ENCODE data around the gene EIF5A. TPM values are rescaled to one million over a fixed set of nuclear protein-coding genes. Genes with fewer than 3 reads are reported as not detected.

The EIF5A gene
- polyA plus RNA-seq, 5 donors = 224 to 373 (median 229) TPM

DNA sequence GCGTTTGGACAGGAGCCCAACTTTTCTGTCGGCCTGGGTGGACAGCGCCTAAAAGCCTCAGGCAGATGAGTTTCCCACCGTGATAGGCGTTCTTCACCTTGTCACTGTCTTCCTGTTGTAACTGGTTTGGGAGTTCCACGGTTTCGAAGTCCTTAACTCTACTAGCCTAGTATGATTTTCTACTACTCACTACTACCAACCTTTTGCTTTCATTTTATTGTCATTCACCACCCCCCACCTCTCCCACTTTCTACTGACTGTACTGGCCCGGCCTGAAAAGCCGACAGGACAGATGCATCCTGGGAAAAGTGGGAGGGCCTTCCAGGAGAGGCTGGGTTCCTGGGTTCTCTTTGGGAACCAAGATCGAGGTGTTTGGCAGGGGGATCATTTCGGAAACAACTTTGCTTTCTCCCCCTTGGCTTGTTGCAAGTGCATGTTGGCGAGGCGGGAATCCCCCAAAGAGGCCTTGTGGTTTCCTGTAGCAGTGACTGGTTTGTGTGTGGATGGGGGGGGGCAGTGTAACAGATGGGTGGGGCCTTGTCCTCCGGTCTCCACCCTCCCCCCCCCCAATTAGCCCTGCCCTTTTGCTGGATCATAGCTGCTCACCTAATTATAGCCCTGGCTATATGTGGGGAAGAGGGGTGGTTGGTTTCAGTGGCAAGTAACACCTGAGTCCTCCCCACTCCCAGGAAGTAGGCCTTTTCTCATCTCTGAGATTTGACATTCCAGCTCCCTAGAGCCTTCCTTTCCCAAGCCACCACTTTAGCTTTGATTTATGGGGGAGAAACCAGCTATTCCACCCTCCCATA, 1.4 kb downstream of the EIF5A start:
- peak; percentile 56 to 63 for DNase-seq

- DNase-seq = no peak
These were observed 2.2 kb downstream of the EIF5A start for GRCh38 chr17:7309628-7310027.

DNA sequence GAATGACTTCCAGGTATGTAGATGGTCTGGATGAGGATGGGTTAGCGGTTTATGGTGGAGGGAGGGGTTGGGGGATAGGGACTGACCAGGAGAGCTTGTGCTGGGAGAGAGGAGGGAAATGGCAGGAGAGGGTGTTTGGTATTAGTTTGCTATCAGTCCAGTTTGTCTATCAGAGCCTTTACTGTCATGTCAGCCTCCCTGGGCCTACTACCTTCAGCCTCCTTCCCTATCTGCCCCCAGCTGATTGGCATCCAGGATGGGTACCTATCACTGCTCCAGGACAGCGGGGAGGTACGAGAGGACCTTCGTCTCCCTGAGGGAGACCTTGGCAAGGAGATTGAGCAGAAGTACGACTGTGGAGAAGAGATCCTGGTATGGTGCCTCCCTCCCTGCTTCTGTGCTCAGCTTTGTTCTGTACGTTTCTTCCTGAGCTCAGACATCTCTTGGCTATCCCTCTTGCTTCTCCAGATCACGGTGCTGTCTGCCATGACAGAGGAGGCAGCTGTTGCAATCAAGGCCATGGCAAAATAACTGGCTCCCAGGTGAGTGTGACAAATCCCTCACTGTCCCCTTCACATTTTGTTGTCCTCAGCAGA, 3.8 kb downstream of the EIF5A start:
- DNase-seq = no peak

GRCh38 chr17:7312432-7313087, 5.1 kb downstream of the EIF5A start:
- DNase-seq = no peak

GRCh38 chr17:7313088-7313889, 5.9 kb downstream of the EIF5A start:
- DNase-seq = no peak

DNA sequence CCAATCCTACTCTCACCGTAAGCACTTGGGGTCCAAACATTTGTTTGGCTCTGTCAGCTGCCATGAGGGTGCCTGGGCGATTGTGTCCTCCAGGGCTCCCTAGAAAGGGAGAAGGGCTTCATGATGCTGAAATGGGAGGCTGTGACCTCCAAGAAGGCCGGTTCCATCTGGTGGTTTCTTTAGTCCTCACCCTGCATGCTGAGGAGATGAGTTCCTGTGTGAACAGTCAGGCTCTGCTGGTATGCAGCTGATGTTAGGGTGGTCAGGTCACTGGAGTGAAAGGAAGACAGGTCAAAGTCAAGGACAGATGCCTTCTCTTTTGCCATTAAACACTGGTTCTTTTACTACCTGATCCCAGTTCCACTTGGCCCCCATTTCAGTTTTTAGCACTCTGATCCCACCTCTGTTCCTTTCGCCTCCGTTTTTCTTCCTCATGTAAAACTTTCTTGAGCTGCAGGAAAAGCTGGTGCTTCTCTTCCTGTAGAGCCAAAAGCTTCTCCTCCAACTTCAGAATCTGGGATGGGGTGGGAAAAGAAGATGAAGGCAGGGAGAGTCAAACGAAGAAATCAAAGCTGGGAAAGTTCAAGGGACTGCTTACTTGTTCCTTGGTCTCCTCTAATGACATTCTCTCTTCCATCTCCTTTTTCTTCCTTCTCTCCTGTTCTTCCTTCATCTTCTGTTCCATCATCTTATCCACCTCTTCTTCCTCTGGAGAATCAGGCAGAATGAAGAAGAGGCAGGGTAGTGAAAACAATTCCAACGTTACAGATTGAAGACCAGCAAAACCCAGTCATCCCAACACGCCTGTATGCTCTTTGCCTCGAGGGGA, 6.7 kb downstream of the EIF5A start:
- DNase-seq = no peak

GRCh38 chr17:7314719-7315569, 7.5 kb downstream of the EIF5A start, which contains the start of gene GPS2:
Gene GPS2, minus strand, starts transcription at chr17:7315360. Its CDS starts 308 bp downstream, at chr17:7315052.
- DNase-seq = peak; percentile 83 to 85

DNA sequence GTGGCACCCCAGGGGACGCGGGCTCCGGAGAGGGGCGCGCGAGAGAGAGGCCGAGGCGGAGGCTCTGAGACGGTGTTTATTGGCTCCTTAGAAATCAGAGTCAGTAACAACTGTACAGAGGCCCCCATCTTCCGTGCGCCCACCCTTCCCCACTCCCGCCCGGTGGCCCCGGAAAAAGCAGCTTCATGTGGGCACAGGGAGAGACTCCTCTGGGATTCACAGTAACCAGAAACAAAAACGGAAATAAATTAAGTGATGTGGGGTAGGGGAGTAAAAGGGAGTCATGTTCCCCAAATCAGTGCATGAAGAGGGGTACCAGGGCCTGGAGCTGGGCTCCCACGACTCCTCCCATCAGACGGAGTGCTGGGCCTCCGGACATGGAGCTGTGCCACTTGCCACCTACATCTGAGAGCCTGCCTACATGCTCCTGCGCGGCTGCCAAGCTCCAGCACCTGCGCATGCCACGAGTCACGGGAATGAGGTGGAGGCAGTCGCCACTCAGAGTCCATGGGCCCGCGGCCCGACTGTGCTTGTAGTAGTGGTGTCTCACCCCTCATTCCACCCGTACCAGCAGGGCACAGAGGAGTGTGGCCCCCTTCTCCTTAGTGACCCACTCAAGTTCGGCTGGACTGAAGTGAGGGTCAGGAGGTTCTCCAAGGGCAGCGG, 8.3 kb downstream of the EIF5A start:
- no peak for DNase-seq

- no peak for DNase-seq
These were observed 9.9 kb downstream of the EIF5A start for GRCh38 chr17:7317161-7317803.

DNA sequence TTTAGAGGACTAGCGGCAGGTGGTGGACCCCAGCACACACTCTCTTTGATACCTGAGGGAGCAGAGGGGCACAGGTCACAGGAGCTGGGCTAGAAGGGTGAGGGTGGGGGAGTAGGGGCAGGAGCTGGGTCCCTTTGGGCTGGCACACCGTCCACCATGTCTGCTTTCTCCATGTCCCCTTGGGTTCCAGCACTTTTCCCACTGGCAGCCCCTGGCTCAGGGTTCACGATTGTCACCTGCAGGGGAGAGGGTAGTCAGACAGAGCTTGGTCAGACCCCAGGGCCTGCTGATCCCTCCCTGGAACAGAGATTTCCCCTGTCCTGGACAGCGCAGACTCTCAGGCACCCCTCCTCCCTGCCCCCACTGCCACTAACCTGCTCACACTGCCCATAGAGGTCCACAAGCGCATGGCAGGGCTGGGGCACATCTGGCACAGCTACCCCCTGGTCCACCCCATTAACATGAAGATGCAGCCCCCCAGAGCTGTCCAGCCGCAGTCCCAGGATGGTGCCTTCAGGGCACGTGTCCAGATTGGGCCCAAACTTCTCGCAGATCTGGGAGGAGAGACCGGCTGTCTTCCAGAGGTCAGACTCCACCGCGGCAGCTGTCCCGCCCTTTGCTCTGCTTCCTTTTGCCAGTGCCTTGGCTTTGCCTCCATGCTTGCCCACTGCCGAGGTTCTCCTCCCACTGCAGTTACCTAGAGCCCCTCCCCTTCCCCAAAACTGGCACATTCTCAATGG, 10.9 kb downstream of the EIF5A start:
- no peak for DNase-seq

GRCh38 chr17:7321466-7321865, 14.0 kb downstream of the EIF5A start:
- no peak for DNase-seq

- DNase-seq = no peak
These were observed 15.2 kb downstream of the EIF5A start for GRCh38 chr17:7322520-7323194.

DNA sequence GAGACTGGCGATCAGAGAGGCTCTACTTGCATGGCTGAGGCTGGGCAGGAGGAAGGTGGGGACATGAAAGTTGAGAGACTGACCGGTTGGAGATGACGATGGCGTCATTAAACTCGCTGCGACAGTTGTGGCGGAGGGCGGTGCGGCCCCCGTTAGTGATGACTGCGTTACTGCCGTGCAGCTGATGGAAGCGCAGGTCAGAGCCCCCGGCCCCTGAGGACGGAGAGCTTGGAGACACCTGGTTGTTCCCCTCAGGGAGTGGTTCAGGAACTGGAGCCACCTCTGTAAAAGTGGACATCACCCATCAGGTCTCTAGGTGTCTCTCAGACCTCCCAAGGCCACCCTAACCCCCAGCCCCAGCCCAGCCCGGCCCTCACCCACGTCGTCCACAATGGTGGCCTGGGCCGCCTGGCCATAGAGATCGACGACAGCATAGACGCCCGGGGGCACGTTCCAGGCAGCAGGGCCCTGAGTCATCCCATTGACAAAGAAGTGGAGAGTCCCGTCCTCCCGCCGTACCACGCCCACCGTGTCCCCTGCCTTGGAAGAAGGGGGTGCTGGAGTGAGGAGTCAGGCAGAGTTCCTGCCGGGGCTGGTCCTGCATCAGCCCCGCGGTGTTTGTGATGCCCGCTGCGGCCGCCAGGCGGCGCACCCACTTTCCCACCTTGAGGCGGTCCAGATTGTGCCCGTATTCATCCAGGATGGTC, 16.5 kb downstream of the EIF5A start:
- no peak for DNase-seq

- no peak for DNase-seq
These were observed 17.0 kb downstream of the EIF5A start for GRCh38 chr17:7324438-7324779.

DNA sequence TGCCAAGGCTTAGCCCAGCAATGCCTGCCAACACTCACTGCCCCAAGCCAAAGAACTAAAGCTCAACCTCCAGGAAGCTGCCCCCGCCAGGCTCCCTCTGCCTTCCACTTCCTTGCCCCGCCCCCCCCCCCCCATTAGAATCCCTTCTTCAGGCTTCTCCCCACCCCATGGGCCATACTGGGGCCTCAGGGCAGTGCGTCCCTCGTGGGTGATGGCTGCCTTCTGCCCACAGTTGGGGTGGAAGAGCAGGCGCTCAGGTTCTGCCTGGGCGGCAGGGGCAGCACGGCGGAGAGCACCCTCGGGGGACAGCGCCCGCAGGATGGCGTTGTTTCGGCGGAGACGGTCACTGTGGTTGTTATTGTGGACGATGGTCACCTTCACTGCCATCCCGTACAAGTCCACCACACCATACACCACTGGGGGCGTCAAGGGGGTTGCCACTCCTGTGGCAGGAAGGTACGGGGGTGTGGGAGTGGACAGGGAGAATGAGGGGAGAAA, 17.7 kb downstream of the EIF5A start:
- no peak for DNase-seq

- DNase-seq = no peak
These were observed 18.8 kb downstream of the EIF5A start for GRCh38 chr17:7326186-7326585.

DNA sequence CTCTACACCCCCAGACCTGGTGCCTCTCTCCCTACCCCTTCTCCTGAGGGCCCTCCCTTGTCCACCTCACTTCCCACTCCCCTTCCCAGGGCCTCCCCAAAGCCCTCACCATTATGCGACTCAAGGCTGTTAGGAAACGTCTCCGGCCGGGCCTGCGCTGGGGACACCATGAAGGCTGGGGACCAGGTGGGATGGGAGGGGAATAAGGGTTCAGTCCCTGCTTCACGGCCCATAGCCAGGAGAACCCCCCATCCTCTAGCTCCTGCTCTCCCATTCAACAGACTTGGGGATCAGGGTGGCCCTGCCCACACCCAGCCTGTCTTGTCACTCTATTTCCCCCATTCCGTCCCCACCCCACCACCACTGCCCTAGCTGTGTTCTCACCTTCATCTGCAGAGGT, 19.6 kb downstream of the EIF5A start:
- no peak for DNase-seq

Data from right lung (tissue), 5 donors.